A549 (cell line): ENCODE measurements around the gene HOXD11. TPM values are rescaled to one million over a fixed set of nuclear protein-coding genes. Genes with fewer than 3 reads are reported as not detected.
A peak's percentile ranks its signal among the peaks of the same experiment; 100 is the strongest.

Experiments
- ATAC-seq, 2 experiments: fragments of 200-7000 bp in 1 of 2; fragments of >200 bp in 1 of 2; cut with Nextera tagmentation in 1 of 2; cut with Tn5 transposase in 1 of 2; 3 replicates each; pipeline versions ENCODE4 v1.8.0 to v1.9.1; 2018 to 2020; ENCODE audit warnings: mild to moderate bottlenecking in 1 of 2, moderate library complexity in 1 of 2
- CTCF ChIA-PET: fragments of 300-600 bp; sonication (Branson Sonifier 250); formaldehyde crosslinking; extraction: SDS; loops from one replicate; lab custom pipeline; 2021; ENCODE audit warnings: antibody characterized with exemption, inconsistent platforms; lab: Yijun Ruan, JAX
- POLR2A ChIA-PET: fragments of 350-600 bp; formaldehyde crosslinking; extraction: SDS; loops from one replicate; lab custom pipeline; 2021; ENCODE audit warnings: antibody characterized with exemption, inconsistent platforms; lab: Yijun Ruan, JAX
- DNase-seq, 2 experiments: peaks; one replicate each; pipeline versions ENCODE4 v3.0.0 to v3.0.0-alpha.2; 2011 to 2016; ENCODE audit warnings: low read depth in 1 of 2, low spot score in 1 of 2
- FAIRE-seq: peaks from 2 replicates; lab custom pipeline; 2011; peaks lifted over from hg19 to GRCh38; lab: Jason Lieb, UNC
- H3K27ac ChIP-seq, 2 experiments: fragments of >200 bp; sonication (Bioruptor Twin); formaldehyde crosslinking; 3 replicates each; pipeline ENCODE4 v1.5.1; 2016 to 2017
- H3K4me1 ChIP-seq: fragments of >200 bp; sonication (Bioruptor Twin); formaldehyde crosslinking; 3 replicates; pipeline ENCODE4 v1.6.1; 2016
- H3K4me2 ChIP-seq: fragments of >200 bp; sonication (Bioruptor Twin); formaldehyde crosslinking; 3 replicates; pipeline ENCODE4 v1.6.1; 2016
- H3K4me3 ChIP-seq: fragments of >200 bp; sonication (Bioruptor Twin); formaldehyde crosslinking; 3 replicates; pipeline ENCODE4 v1.5.1; 2016
- H3K9me3 ChIP-seq: fragments of >200 bp; sonication (Bioruptor Twin); formaldehyde crosslinking; 3 replicates; pipeline ENCODE4 v1.6.1; 2016
- BCL3 ChIP-seq: fragments of >200 bp; sonication (Bioruptor Twin); formaldehyde crosslinking; IDR thresholded peaks from 3 replicates; pipeline ENCODE4 v1.6.1; 2016
- CBX2 ChIP-seq: fragments of 200-600 bp; sonication (generic); IDR thresholded peaks from 2 replicates; pipeline ENCODE4 v1.6.1; 2016; ENCODE audit warnings: low read depth, mild to moderate bottlenecking, borderline replicate concordance
- EHF ChIP-seq: fragments of 250-450 bp; sonication (Bioruptor Pico); IDR thresholded peaks from 2 replicates; pipeline ENCODE4 v1.5.0; 2020; ENCODE audit warnings: mild to moderate bottlenecking
- GATA3 ChIP-seq: IDR thresholded peaks from 2 replicates; pipeline ENCODE4 v1.6.1; 2012; ENCODE audit warnings: borderline replicate concordance
- HDAC2 ChIP-seq: fragments of 200-600 bp; sonication (generic); IDR thresholded peaks from 2 replicates; pipeline ENCODE4 v1.6.1; 2016
- HEYL ChIP-seq: fragments of 250-450 bp; sonication (Bioruptor Pico); IDR thresholded peaks from 2 replicates; pipeline ENCODE4 v1.8.0; 2021; ENCODE audit warnings: mild to moderate bottlenecking, moderate library complexity
- HOXA7 ChIP-seq: fragments of 250-450 bp; sonication (Bioruptor Pico); IDR thresholded peaks from 2 replicates; pipeline ENCODE4 v1.5.0; 2020; ENCODE audit warnings: mild to moderate bottlenecking, moderate library complexity
- KDM1A ChIP-seq: fragments of 200-600 bp; sonication (generic); IDR thresholded peaks from 2 replicates; pipeline ENCODE4 v1.6.1; 2016; ENCODE audit warnings: low read depth, mild to moderate bottlenecking
- MAX ChIP-seq: IDR thresholded peaks from 2 replicates; pipeline ENCODE4 v1.6.1; 2012
- MYC ChIP-seq: IDR thresholded peaks from 2 replicates; pipeline ENCODE4 v1.6.1; 2012; ENCODE audit warnings: mild to moderate bottlenecking, inconsistent platforms, low read length, improper control_type of control experiment, borderline replicate concordance
- NPAS2 ChIP-seq: fragments of 250-450 bp; sonication (Bioruptor Pico); IDR thresholded peaks from 2 replicates; pipeline ENCODE4 v1.8.0; 2022; ENCODE audit warnings: mild to moderate bottlenecking, moderate library complexity, borderline replicate concordance
- RAD21 ChIP-seq, 2 experiments: fragments of >200 bp in 1 of 2; sonication (Bioruptor Twin) in 1 of 2; formaldehyde crosslinking in 1 of 2; IDR thresholded peaks in 1 of 2; conservative IDR thresholded peaks in 1 of 2; 2 replicates in 1 of 2; 3 replicates in 1 of 2; pipeline ENCODE4 v1.6.1; 2012 to 2018; ENCODE audit warnings: inconsistent platforms in 1 of 2
- RARB ChIP-seq: fragments of 250-450 bp; sonication (Bioruptor Pico); IDR thresholded peaks from 2 replicates; pipeline ENCODE4 v1.8.0; 2021; ENCODE audit warnings: mild to moderate bottlenecking, moderate library complexity
- RNF2 ChIP-seq: fragments of 200-600 bp; sonication (generic); IDR thresholded peaks from 2 replicates; pipeline ENCODE4 v1.6.1; 2016; ENCODE audit warnings: low read depth, mild to moderate bottlenecking, antibody characterized with exemption, moderate library complexity, borderline replicate concordance
- SMC3 ChIP-seq: fragments of >200 bp; sonication (Bioruptor Twin); formaldehyde crosslinking; IDR thresholded peaks from 3 replicates; pipeline ENCODE4 v1.6.1; 2018; ENCODE audit warnings: inconsistent platforms
- ZC3H11A ChIP-seq: fragments of 450-650 bp; IDR thresholded peaks from 2 replicates; pipeline ENCODE4 v1.6.1; 2014; ENCODE audit warnings: antibody characterized with exemption, mild to moderate bottlenecking
- WGBS: methylation state at CpG from one replicate; pipeline ENCODE4 v1.1.6; 2017; ENCODE audit errors: missing lambda C conversion rate; 5-methylcytosine and 5-hydroxymethylcytosine counted together
- polyA plus RNA-seq, 4 experiments: library from polyadenylated mRNA; depleted of rRNA in 3 of 4; stranded (reverse); fragments of >200 nt; fragmentation: RNase III in 1 of 4; extraction: RNeasy Plus Mini Kit Qiagen cat#74134 plus additional on column Dnase treatment in 1 of 4; gene quantifications; 2 replicates in 3 of 4; 3 replicates in 1 of 4; pipeline ENCODE4 v1.2.3, GENCODE V29; 2011 to 2017
- TF ChIP-seq, protein P1 (sequence below): fragments of >200 bp; sonication (Bioruptor Twin); formaldehyde crosslinking; IDR thresholded peaks from 3 replicates; pipeline ENCODE4 v1.5.1; 2016
- TF ChIP-seq, protein P2 (sequence below): fragments of 200-600 bp; sonication (generic); IDR thresholded peaks from 2 replicates; pipeline ENCODE4 v1.6.1; 2016; ENCODE audit warnings: antibody characterized with exemption, mild to moderate bottlenecking, moderate library complexity
- TF ChIP-seq, protein P3 (sequence below): fragments of 250-450 bp; sonication (Bioruptor Pico); IDR thresholded peaks from 2 replicates; pipeline ENCODE4 v1.5.0; 2021; ENCODE audit warnings: mild to moderate bottlenecking, moderate library complexity, borderline replicate concordance
- TF ChIP-seq, protein P4 (sequence below): IDR thresholded peaks from 2 replicates; pipeline ENCODE4 v1.6.1; 2012

HOXD11 gene
- polyA plus RNA-seq, 2 of the 4 experiments (the other 2 are of a cell fraction), result 2.6 to 4.8 TPM

- TF ChIP-seq BCL3 (no peak), RNF2 (no peak), SMC3 (peak; percentile 64), RARB (CRISPR knock-in tag) (no peak), RAD21 (conservative IDR thresholded peaks at IDR 0.05 in 1 of 2, IDR thresholded peaks at IDR 0.05 in 1 of 2) (peak; percentile 82 to 86)
- TF ChIP-seq, protein P1, sequence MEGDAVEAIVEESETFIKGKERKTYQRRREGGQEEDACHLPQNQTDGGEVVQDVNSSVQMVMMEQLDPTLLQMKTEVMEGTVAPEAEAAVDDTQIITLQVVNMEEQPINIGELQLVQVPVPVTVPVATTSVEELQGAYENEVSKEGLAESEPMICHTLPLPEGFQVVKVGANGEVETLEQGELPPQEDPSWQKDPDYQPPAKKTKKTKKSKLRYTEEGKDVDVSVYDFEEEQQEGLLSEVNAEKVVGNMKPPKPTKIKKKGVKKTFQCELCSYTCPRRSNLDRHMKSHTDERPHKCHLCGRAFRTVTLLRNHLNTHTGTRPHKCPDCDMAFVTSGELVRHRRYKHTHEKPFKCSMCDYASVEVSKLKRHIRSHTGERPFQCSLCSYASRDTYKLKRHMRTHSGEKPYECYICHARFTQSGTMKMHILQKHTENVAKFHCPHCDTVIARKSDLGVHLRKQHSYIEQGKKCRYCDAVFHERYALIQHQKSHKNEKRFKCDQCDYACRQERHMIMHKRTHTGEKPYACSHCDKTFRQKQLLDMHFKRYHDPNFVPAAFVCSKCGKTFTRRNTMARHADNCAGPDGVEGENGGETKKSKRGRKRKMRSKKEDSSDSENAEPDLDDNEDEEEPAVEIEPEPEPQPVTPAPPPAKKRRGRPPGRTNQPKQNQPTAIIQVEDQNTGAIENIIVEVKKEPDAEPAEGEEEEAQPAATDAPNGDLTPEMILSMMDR, result peak; percentile 73
- DNase-seq (peak in 1 of 2 experiments; percentile 55), ATAC-seq (peak; percentile 51 to 69), FAIRE-seq (no peak)
- CTCF ChIA-PET, result interaction anchor here (0.6 to 4.8 kb wide), 20 partner anchors 8 to 1699 kb away, joined by 3 to 42 read pairs (median 4); partner anchors contain the start of genes HOXD12 and LNPK
- Histone ChIP-seq H3K27ac (no peak overlapping the region), H3K4me1 (peaks cover 7% of the 10 kb centered on the region; the same call in 1 of the 3 replicates), H3K9me3 (peaks cover 7% of the 10 kb centered on the region), H3K4me3 (peak overlapping the region; percentile 38), H3K4me2 (peak overlapping the region; percentile 91)
- POLR2A ChIA-PET, result interaction anchor here (1.3 kb wide), 1 partner anchor 11 kb away, joined by 3 read pairs; no protein-coding TSS in a partner anchor
- WGBS, result 5% methylated on average over 33 of the region's 46 CpGs
Measured at GRCh38 chr2:176085861-176086771, 21.0 kb upstream of the HOXD11 start.

- DNase-seq (no peak), FAIRE-seq (no peak), ATAC-seq (no peak)
- ChIA-PET CTCF (interaction anchor here (0.7 to 4.8 kb wide), 10 partner anchors 7 to 1532 kb away, joined by 3 to 42 read pairs (median 6); partner anchors contain the start of gene HOXD12), POLR2A (no interaction called here)
- Histone ChIP-seq H3K4me1 (peaks cover 7% of the 10 kb centered on the region; the same call in 1 of the 3 replicates), H3K27ac (no peak overlapping the region), H3K9me3 (no peaks in the 10 kb centered on the region), H3K4me2 (peak overlapping the region; percentile 77), H3K4me3 (peak overlapping the region; percentile 22; the same call in 1 of the 3 replicates)
- 76% methylated on average over 27 of the region's 29 CpGs for WGBS
- TF ChIP-seq, protein P2, sequence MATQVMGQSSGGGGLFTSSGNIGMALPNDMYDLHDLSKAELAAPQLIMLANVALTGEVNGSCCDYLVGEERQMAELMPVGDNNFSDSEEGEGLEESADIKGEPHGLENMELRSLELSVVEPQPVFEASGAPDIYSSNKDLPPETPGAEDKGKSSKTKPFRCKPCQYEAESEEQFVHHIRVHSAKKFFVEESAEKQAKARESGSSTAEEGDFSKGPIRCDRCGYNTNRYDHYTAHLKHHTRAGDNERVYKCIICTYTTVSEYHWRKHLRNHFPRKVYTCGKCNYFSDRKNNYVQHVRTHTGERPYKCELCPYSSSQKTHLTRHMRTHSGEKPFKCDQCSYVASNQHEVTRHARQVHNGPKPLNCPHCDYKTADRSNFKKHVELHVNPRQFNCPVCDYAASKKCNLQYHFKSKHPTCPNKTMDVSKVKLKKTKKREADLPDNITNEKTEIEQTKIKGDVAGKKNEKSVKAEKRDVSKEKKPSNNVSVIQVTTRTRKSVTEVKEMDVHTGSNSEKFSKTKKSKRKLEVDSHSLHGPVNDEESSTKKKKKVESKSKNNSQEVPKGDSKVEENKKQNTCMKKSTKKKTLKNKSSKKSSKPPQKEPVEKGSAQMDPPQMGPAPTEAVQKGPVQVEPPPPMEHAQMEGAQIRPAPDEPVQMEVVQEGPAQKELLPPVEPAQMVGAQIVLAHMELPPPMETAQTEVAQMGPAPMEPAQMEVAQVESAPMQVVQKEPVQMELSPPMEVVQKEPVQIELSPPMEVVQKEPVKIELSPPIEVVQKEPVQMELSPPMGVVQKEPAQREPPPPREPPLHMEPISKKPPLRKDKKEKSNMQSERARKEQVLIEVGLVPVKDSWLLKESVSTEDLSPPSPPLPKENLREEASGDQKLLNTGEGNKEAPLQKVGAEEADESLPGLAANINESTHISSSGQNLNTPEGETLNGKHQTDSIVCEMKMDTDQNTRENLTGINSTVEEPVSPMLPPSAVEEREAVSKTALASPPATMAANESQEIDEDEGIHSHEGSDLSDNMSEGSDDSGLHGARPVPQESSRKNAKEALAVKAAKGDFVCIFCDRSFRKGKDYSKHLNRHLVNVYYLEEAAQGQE, result no peak
- TF ChIP-seq NPAS2 (no peak), MAX (no peak), CBX2 (no peak), SMC3 (no peak), EHF (CRISPR knock-in tag) (no peak), HOXA7 (CRISPR knock-in tag) (no peak), KDM1A (no peak), HEYL (CRISPR knock-in tag) (no peak), ZC3H11A (no peak), HDAC2 (no peak), BCL3 (no peak), MYC (no peak), GATA3 (no peak)
- TF ChIP-seq, protein P3, sequence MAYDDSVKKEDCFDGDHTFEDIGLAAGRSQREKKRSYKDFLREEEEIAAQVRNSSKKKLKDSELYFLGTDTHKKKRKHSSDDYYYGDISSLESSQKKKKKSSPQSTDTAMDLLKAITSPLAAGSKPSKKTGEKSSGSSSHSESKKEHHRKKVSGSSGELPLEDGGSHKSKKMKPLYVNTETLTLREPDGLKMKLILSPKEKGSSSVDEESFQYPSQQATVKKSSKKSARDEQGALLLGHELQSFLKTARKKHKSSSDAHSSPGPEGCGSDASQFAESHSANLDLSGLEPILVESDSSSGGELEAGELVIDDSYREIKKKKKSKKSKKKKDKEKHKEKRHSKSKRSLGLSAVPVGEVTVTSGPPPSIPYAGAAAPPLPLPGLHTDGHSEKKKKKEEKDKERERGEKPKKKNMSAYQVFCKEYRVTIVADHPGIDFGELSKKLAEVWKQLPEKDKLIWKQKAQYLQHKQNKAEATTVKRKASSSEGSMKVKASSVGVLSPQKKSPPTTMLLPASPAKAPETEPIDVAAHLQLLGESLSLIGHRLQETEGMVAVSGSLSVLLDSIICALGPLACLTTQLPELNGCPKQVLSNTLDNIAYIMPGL (CRISPR knock-in tag), result no peak
- TF ChIP-seq, protein P4, sequence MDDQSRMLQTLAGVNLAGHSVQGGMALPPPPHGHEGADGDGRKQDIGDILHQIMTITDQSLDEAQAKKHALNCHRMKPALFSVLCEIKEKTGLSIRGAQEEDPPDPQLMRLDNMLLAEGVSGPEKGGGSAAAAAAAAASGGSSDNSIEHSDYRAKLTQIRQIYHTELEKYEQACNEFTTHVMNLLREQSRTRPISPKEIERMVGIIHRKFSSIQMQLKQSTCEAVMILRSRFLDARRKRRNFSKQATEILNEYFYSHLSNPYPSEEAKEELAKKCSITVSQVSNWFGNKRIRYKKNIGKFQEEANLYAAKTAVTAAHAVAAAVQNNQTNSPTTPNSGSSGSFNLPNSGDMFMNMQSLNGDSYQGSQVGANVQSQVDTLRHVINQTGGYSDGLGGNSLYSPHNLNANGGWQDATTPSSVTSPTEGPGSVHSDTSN, result no peak
Measured at GRCh38 chr2:176087330-176088047, 19.6 kb upstream of the HOXD11 start.
